Left lobe of liver (tissue), 2 donors: Measurements from ENCODE around the gene POU6F2. TPM values are rescaled to one million over a fixed set of nuclear protein-coding genes. Genes with fewer than 3 reads are reported as not detected.

Experiments
- ATAC-seq: fragments of 200-7000 bp; cut with Tn5 transposase; one replicate; pipeline ENCODE4 v1.9.1; 2020; ENCODE audit warnings: mild to moderate bottlenecking, moderate library complexity
- DNase-seq: peaks from one replicate; pipeline ENCODE4 v3.0.0-alpha.2; 2020; ENCODE audit warnings: low spot score
- total RNA-seq: library from RNA; stranded (reverse); gene quantifications from one replicate; pipeline ENCODE4 v1.2.1, GENCODE V29; 2021
- donor health status: DM: no; HTN: no; CAD: no; lungs with moderate emphysema.
- donor health status: DM: no; HTN: yes; CAD: no.

POU6F2 gene
- total RNA-seq, 1 donor from 2014 or later = 0.81 TPM

DNA sequence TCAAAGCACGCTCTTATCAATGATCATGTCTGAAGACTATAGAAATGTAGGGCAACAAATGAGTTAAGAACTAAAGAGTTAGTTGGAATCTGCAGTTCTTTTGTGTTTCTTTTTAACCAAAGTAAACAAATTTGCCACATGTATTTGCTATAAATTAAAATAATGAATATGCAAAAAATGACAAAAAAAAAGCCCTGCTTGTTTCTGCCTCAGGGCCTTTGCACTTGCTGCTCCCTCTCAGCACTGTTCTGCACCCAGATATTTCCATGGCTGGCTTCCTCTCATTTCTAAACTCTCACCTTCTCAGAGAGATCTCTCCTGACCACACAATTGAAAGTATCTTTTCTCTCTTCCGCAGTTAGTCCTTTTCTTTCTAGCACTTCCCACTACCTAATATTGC, 406.7 kb downstream of the POU6F2 start:
- DNase-seq (no peak), ATAC-seq (no peak)

DNA sequence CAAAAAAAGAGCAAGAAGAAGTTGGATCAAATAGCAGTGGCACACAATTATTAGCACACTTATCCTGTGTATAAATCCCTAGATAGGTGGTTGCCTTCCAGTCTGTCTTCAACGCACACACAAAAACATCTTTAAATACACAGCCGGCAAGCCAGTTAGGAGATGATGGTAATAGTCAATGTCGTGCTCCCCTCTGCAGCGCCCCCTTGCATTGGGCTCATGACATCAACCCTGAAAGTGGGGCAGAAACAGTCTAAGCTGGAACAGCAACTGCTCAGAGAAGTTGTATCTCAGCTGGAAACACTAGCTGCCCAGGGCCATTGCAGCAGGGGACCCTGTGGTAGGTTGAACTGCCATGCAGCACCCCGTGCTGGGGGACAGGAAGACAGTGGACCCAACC, 409.0 kb downstream of the POU6F2 start:
- ATAC-seq = no peak
- no peak for DNase-seq

DNA sequence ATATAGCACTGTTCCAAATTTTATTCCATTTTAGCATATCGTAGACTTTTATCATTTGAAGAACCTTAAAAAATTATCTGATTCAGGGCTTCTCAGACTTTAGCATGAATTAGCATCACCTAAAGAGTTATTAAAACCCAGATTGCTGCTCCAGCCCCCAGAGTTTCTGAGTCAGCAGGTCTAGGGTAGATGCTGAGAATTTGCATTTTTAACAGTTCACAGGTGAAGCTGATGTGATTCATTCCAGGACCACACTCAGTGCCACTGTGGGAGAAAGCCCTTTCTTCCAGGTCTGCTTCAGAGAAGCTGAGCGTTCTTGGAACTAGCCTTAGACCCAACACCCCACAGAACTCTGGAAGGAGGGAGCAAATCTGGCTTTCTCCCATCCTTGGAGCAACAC, 414.4 kb downstream of the POU6F2 start:
- no peak for DNase-seq
- ATAC-seq = no peak

DNA sequence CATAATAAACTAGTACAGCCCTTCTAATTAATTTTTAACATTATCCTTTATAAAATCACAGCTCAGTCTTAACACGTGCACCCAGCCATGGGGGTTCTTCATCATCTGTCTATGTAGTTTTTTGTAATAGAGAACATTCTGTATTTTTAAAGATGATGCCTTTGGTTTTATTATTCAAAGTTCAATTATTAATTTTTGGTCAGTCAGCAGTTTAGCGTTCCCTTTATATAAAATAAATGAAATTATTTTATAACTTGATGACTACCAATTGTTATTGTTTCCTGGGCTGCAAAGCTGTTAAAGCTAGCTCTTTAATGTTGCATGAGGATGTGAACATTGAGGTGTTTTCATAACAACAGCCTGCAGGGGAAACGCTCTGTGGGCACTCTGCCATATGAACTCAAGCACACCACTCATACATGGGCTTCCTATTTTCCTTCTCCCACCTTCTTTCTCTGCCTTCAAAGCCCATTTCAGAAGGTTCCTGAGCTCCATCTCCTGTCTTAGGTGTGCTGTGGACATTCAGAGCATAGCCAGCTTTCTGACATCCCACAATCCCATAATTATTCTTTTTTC, 416.5 kb downstream of the POU6F2 start:
- DNase-seq (no peak), ATAC-seq (no peak)

DNA sequence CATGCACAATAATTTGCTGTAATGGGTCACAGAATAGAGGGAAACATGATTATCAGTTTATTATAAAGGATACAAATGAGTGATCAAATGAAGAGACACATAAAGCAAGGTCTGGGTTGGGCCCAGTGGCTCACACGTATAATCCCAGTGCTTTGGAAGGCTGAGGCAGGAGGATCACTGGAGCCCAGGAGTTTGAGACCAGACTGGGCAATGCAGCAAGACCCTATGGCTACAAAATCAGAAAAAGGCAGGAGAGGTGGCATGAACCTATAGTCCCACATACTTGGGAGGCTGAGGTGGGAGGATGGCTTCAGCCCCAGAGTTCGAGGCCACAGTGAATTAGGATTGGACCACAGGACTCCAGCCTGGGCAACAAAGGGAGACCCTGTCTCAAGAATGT, 421.7 kb downstream of the POU6F2 start:
- DNase-seq = no peak
- ATAC-seq = no peak

DNA sequence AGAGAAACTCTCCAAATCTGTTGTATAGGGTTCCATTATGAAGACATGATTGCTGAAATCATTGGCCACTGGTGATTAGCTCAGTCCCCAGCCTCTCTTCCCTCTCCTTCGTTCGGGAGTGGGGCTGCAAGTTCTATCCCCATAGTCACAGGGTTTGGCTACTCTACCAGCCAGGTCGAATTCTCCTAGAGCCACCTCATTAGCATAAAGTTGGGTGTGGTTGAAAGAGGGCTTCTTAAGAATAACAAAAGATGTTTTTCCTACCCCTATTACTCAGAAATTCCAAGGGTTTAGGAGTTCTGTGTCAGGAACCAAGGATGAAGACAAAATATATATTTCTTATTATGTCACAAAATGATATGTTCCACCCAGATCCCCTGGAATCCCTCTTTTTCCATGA, 422.3 kb downstream of the POU6F2 start:
- DNase-seq (no peak), ATAC-seq (no peak)

DNA sequence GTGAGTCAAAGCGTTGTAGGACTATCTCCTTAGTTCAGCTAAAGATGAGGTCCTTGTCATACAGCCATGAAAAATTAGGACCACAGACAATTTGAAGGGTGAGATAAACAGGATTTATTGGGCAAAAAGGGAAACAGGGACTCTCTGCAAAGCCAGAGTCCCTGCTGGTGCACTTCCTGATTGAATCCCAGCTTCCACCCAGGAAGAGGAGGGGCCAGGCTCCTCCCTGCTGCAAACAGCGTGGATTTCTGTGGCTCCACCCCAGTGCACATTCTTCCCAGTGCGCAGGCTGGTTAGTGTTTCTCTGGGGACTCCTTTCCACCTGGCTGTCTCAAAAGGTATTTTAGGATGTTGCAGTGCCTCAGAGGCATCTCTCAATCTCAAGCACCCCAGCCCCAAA, 423.1 kb downstream of the POU6F2 start:
- ATAC-seq (no peak), DNase-seq (no peak)

DNA sequence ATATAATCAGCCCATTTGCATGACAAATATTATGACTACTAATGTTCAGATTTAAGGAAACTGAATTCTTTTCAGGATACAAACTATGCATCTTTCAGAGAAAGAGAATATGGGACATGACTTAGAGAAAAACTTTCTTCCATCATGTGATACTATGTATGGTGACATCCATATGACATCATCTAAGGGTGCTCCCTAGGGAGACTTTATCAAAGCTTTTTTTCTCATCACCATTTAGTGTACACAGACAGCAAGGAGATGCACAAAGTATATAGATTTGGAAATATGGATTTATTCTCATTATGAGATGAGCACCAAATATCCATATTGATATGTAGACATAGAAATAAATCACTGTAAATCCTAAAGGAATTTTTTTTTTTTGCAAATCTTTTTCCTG, 424.3 kb downstream of the POU6F2 start:
- DNase-seq (no peak), ATAC-seq (no peak)

DNA sequence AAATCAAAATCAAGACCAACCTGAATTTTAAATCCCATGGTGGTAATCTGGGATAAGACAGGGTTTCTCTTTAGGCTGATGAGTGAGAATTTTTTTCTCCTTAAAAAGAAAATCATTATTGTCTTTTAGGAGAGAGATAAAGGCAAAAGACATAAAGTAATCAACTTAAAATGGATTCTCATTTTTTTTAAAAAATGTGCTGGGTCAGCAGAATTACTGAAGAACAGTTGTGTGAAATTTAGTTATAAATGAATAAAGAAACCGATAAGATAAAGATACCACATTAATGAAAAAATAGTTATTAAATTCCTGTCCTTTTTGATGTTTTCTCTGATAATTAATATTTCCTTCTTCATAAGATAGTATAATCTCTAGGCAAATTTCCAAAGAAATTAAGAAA, 427.2 kb downstream of the POU6F2 start:
- DNase-seq (no peak), ATAC-seq (no peak)

DNA sequence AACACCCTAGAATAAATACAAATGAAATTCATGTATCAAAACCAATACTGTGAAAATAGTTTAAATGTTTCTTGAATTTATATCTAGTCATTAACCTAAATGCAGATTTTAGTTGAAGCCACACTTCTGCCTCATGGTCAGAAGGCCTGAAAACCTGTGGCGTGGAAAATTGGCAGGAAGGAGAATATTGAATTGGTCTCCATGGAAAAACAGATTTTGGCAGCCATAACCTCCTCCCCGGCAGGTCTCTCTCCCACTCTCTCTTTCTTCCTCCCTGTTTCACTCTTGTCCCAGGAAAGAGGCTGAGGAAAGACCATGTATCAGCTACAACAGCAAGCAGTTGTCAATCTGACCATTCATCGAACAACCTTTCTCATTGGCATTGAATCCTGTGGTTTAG, 427.9 kb downstream of the POU6F2 start:
- ATAC-seq (peak; percentile 66), DNase-seq (peak; percentile 48)

DNA sequence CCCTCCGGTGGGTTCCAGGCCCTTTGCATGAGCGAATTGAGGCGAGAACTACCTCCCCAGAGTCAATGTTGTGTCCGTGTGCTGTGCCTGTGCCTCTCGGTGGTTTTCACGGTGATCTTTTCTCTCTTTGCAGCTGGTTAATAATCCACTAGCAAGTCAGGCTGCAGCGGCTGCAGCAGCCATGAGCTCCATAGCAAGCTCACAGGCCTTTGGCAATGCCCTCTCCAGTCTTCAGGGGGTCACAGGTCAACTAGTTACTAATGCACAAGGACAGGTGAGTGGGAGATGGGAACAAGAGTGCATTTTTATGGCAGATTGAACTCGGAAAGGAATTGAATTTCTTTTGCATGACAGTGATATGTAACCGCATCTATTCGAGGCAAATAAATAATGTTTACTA, 428.8 kb downstream of the POU6F2 start:
- peak; percentile 79 for DNase-seq
- ATAC-seq = peak; percentile 95

DNA sequence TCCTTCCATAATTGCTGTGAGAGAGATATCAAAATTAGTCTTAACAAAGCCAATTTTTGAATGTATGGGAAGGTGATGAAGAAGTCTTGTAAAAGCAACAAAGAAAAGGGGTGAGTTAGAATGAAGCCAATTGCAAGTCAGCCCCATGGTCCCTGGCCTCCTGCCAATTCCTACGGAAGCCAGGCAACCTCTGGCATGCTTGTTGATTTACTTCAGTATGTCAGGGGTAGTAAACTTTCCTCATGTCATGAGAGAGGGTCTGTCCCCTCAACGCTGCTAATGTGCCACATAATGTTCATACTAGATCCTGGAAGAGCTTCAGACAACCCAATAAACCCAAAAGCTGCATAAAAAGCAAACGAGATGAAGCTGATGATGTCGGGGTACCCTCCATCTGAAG, 429.4 kb downstream of the POU6F2 start:
- DNase-seq = no peak

DNA sequence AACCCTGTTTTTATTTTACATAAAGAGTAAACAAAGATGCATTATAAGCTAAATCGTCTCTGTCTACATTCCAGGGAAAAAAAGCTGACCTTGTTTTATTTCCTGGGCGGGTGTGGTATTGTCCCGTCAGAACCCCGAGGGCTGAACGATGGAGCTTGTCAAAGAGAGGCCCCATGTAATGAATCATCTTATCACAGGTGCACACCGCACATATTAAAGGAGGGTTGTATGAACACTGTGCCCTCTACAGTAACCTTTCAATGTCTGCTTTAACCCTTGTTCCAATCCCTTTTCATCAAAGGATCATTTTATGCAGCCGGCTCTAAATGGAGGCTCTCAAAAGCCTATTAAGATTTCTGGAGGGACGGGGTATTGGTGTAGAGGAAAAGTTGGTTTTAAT, 430.0 kb downstream of the POU6F2 start:
- ATAC-seq = no peak
- DNase-seq = no peak

More for the DNA sequence above, 429.4 kb downstream of the POU6F2 start:
- no peak for ATAC-seq

DNA sequence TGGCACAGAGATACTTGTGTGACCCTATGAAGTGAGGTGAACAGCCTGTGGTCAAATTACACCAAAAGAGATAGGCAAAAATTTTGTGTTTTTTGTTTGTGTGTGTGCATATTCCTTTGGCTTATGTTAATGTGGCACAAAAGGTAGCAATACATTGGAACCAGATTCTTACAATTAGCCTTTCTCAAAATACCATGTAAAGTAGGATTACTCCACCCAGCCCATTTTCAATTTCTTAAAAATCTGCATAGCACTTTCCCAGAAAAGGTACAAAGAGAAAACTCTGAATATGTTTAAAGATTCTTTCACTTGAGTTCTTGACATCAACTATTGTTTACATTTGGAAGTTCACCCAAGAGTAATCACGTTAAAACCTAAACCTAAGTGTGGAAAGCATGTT, 431.2 kb downstream of the POU6F2 start:
- DNase-seq (no peak), ATAC-seq (no peak)

DNA sequence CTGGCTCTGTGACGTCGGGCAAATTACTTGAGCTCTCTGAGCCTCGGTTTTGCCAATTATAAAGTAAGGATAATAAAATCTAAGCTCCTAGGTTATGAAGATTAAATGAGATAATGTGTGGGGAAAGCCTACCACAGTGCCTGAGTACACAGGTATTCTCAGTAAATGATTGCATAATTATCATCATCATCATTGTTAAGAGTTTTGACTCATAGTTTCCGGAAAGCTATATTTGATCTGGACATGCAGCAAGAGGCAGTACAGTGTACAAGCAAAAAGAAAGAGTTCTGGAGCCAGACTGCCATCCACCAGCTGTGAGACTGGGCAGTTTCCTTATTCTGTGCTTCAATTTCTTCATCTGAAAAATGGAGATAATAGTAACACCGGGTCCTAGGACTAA, 432.9 kb downstream of the POU6F2 start:
- no peak for ATAC-seq
- no peak for DNase-seq

DNA sequence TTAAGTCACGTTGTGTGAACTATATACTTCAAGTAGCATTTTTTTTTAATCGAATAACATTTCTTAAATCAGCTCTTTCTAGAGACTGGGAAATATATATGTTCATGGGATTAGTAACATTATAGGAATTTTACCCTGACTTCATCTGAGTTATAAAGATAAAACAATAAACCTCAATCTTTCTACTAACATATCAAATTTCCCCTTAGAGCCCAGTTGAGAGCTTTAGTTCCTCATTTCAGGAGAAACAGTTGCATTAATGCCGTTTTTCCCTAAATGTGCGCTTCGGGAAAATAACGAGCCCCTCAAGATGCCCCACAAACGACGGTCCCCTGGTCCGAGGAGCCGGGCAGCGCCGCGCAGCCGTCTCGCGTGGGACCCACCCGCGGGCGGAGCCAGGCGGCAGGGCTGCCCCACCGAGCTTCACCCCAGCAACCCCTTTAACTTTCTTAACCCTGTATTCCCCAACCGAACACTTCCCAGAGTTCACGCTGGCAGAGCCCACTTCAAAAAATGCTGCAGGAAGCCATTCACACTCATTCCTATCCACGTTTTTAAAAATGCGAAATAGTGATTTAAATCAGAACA, 436.0 kb downstream of the POU6F2 start:
- no peak for DNase-seq

DNA sequence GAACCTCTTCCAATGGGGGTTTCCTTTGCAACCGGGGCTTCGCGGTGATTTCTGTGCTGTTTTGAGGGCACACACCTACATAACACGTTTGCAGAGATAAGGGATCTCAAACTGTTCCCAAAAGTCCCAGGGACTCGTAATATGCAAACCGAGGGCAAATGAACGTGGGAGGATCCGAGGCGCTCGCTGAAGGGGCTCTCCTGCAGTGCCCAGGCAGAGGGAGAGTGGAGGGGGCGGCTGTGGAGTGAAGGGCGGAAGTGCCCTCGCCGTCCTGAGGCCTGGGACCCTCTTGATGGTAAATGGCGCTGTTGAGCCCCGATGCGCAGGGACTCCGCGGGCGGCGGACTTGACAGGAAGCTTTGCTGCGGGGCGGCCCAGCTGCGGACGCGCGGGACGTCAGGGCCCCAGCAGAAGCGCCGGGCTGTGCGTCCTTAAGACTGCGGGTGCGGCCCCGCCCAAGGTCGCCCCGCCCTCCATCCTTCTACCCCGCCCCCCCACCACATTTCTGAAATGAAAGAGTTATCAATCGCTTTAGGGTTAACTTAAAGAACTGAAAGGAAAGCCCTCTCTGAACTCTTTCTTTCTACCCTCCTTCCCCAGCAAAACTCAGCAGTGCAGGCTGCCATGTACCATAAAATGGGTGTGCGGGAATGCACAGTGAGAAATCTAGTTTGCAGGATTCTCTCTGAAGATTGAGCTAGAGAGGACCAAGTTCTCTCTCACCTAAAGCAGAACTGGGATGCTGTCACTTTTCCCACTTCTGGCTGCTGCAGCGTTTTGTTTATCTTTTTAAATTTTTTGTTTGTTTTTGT, 436.7 kb downstream of the POU6F2 start:
- DNase-seq (peak; percentile 69), ATAC-seq (peak; percentile 95)

More for the DNA sequence above, 436.0 kb downstream of the POU6F2 start:
- peak; percentile 47 for ATAC-seq

DNA sequence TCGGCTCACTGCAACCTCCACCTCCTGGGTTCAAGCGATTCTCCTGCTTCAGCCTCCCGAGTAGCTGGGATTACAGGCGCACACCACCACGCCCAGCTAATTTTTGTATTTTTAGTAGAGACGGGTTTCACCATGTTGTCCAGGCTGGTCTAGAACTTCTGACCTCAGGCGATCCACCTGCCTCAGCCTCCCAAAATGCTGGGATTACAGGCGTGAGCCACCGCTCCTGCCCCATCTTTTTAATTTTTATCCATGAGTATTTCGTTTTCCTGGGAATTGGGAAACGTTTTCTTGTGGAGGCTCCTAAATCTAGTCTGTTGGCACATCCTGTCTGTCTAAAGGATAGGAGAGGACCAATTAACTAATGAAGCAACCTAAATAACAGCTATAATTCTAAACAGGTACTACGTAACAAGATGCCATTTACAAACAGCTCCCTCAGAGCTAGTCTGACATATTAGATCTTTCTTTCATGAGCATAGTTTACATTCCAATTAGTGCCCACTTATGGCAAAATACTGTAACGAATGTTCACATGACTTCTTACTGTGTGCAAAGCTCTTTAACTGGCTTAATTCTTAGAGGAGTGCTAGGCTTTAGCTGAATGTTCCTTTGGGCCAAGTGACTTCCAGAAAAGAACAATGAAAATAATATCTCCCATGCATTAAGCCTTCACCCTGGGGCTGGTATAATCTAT, 437.5 kb downstream of the POU6F2 start:
- DNase-seq = no peak
- no peak for ATAC-seq

DNA sequence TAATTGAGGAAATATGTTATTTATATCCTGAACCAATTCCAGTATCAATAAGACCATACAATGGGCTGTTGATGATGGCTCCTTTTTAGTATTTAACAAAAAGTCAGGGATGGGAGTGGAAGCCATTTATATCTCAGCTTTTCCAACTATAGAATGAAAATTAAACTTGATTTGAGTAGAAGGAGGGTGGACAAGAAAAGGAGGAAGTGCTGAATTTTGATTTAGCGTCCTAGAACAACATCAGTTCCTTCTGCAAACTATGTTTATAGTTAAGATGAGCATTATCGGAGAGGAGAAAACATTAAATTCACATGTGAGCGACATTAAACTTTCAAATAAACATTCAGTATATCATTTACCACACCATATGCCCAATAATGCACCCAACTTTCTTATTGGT, 439.2 kb downstream of the POU6F2 start:
- ATAC-seq (no peak), DNase-seq (no peak)

DNA sequence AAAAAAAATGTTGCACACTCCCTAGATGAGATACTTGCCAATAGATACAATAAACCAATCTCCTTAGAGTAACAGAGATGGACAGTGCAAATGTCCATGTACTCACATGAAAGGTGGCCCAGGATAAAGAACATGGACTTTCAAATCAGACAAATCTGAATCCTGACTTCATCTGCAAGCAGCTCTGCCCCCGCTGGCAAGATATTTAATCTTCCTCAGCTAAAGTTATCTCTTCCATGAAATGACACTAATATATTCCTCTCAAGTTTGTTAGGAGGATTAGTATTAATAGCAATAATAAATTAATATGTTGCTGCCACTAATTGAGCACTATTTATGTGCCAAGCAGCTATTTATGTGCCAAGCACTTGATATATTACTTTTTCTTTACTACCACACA, 439.9 kb downstream of the POU6F2 start:
- no peak for DNase-seq
- ATAC-seq = no peak

DNA sequence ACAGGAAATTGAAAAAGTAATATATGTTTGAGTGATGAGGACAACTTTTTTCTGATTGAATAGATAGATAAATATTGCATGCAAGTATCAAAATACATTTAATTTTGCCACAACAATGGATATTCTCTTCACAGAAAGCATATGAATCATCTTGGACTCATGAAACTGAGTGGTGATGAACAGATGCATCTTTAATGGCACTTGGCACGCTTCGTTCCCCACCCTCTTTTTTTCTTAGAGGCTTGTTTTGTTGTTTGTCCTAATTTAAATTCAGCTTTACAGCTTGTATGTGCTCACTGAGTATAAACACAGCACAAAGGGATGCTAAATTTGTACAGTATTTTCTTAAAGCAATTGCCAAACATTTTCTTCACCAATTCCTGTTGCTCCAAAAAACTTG, 443.5 kb downstream of the POU6F2 start:
- no peak for ATAC-seq

DNA sequence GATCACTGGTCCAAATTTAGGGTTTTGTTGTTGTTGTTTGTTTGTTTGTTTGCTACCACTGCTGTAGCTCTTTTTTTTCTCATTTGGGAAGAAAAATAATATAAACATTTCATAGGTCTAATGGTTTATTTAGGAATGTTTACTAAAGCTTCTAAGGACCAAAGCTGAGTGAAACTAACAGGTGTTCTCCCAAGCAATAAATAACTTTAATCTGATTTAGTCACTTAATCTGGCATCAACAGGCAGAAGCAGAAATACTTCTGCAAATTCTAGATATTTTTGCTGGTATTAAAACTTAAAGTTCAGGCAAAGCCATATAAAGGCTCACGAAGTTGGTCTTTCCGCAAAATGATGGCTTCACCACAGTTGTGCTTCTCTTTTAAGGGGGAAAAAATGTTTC, 444.0 kb downstream of the POU6F2 start:
- ATAC-seq (no peak), DNase-seq (no peak)

More for the DNA sequence above, 443.5 kb downstream of the POU6F2 start:
- no peak for DNase-seq
